GM10266 (cell line): ENCODE data around the gene ISG15.

ENCODE experiments used
- DNase-seq: peaks from one replicate; pipeline ENCODE4 v3.0.0; 2012; ENCODE audit errors: extremely low spot score
- TF ChIP-seq, protein P1 (sequence below): IDR thresholded peaks from 2 replicates; pipeline ENCODE4 v1.5.1; 2012; ENCODE audit warnings: mild to moderate bottlenecking, low read depth; ENCODE audit not compliant: control insufficient read depth, insufficient read depth; ENCODE audit errors: missing control alignments

Gene ISG15

DNA sequence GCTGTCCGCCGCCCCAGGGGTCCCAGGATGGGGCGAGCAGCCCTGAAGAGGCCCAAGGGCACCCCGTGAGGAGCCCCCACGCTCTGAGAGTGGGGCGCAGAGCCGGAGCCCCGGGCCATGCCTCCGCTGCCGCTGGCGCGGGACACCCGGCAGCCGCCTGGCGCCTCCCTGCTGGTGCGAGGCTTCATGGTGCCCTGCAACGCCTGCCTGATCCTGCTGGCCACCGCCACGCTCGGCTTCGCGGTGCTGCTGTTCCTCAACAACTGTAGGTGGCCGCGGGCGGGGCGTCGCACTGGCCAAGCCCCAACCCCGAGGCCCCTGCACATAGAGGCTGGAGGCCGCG lies 21.1 kb downstream of the ISG15 start:
- DNase-seq = no peak
- TF ChIP-seq, protein P1, sequence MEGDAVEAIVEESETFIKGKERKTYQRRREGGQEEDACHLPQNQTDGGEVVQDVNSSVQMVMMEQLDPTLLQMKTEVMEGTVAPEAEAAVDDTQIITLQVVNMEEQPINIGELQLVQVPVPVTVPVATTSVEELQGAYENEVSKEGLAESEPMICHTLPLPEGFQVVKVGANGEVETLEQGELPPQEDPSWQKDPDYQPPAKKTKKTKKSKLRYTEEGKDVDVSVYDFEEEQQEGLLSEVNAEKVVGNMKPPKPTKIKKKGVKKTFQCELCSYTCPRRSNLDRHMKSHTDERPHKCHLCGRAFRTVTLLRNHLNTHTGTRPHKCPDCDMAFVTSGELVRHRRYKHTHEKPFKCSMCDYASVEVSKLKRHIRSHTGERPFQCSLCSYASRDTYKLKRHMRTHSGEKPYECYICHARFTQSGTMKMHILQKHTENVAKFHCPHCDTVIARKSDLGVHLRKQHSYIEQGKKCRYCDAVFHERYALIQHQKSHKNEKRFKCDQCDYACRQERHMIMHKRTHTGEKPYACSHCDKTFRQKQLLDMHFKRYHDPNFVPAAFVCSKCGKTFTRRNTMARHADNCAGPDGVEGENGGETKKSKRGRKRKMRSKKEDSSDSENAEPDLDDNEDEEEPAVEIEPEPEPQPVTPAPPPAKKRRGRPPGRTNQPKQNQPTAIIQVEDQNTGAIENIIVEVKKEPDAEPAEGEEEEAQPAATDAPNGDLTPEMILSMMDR = no peak

DNA sequence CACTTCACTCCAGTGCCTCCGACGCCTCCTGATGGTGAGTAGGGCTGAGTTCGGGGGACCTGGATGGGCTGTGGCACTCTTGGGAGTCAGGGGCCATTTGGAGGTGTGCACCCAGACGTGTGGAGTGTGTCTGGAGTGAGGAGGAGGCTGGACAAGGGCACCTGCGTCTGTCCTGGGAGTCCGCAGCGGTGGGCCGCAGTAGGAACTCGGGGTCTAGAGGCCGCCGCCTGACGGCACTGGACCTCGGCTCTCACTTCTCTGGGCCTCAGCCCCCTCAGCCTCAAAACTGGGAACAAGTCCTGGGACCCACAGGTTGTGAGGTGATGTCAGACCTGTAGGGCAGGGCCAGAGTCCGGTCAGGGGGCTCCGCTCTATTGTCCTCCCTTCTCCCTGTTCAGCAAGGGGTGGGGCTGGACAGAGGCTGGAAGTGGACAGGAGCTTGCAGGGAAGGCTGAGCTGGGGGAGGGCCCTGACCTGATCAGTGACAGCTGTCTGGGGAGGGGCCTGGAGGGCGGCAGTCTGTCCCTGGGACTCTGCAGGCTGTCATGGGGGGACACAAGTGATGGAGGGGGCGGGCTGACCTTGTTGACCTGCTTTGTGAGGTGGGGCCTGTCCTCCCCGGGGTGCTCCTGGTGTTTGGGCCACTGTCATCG lies 22.1 kb downstream of the ISG15 start:
- no peak for DNase-seq
- TF ChIP-seq, protein P1 = no peak

DNA sequence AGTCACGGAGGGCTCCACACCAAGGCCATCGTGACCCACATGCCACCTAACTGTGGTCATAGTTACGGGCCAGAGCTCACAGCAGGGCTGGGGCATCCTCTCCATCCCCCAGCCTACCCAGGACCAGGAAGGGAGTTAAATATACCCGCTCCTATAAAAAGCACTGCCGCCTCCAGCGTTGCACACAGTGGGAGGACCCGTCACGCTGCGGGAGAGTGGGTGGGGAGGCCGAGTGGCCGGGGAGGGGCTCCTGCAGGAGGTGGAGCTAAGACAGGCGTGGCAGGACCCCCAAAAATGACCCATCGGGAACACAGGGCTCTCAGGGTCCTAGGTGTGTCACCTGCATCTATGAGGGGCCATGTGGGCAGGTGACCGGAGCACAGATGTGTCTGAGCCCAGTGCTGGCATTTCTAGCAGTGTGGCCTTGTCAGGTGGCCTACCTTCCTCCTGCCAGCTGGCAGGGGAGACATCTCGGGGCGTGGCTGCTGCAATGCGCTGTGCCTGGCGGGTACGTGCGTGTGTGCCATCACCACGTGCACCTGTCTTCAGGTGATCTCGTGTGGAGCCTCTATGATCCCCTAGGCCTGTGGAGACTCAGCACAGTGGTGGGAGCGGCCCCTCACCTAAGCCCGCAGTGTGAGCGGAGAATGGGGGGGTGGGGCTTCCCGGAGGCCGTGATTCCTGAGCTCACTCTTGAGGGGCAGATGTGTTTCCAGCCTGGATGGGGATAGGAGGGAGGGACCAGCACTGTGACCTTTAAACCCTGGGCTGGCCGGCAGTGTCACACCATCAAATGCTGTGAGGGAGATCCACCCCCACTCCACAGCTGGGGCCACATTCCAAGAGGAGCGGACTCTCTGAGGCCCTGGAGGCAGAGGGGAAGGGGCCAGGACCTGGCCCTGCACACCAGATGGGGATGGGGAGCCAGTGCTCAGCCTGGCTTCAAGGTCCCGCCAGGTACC lies 24.4 kb downstream of the ISG15 start:
- TF ChIP-seq, protein P1 = no peak
- no peak for DNase-seq

DNA sequence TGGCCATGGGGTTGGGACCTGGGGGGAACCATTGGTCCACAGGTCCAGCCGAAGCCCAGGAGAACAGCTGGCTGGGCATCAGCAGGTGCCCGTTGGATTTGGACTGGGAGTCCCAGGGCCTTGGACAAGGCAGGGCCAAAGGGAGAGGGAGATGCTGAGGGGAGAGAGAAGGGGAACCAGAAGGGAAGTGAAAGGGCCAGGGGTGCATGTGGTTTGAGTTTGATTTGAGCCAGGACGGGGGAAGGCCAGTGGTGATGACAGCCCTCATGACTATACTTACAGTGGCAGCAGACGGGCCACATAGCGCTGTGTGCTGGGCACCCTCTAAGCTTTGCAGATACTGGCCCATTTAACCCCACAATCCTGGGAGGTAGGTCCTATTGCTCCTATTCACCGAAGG lies 25.4 kb downstream of the ISG15 start:
- DNase-seq = peak; percentile 81
- TF ChIP-seq, protein P1 = no peak

DNA sequence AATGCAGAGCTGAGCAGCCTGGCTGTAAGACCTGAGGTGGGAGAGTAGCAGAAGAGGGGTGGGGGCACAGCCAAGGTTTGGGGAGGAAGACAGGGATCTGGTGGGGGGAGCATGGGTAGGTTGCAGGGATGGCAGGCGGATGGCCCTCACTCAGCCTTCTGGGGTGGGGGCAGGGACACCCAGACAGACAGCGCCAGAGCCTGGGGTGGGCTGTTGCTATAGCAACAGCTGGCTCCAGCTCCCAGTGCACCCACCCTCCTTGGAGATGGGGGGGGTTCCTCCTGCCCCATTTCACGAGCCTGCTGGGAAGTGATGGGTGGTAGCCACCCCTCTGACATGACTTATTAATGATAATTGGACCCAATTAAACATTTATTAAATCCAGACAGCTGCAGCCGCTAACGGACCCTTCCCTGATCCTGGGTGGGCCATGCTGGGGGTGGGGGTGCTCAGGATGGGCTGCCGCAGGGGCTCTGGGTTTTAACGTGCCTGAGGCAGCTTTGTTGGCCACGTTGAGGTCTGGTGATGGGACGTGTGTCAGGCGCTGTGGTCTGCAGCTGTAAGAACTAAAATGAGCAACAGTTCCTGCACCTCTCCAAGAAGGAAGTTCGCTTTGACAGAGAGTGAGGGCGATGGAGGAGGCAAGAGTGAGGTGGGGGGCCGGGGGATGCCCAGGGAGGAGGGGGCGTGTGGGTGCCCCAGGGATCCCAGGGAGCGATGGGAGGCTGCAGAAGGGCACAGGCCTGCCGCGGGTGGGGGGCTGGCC lies 26.0 kb downstream of the ISG15 start:
- DNase-seq = no peak
- TF ChIP-seq, protein P1 = no peak

DNA sequence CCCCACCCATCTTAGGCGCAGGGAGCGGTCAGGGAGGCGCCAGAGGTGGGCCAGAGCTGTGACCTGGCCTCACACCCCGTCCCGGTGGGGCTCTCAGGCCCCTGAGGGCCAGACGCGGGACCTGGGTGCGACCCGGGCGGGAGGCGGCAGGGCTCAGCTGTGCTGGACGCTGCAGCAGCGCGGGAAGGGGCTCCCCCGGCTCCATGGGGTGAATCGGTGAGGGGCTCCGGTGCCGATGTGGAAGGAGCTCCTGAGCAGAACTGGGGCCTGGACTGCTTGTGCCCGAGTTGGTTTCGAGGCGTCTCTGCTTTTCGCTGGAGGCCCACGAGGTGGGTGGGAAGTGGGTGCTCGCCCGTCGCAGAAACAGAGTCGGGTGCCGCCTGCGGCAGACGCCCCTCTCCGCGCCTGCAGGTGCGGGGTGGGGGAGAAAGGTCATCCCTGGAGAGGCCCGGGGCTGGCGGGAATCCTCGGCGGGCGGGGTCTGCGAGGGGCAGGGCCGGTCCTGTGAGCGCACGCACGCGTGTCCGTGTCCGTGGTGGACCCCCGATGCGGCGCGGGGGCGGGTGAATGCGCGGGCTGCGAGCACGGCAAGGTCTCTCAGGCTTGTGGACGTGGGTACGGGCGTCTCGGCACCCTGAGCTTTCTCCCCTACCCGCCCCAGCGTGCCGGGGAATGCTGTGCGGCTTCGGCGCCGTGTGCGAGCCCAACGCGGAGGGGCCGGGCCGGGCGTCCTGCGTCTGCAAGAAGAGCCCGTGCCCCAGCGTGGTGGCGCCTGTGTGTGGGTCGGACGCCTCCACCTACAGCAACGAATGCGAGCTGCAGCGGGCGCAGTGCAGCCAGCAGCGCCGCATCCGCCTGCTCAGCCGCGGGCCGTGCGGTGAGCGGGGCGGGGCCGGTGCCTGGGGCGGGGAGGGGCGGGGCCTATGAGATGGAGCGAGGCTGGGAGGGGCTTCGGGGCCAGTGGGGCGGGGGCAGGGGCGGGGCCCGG lies 27.0 kb downstream of the ISG15 start:
- peak; percentile 99 for DNase-seq
- TF ChIP-seq, protein P1 = no peak
